HTERT RPE-1 (cell line): Measurements from ENCODE around the gene INTS14.

Experiments
- in situ Hi-C: fragments of 300-500 bp; cut with MboI; formaldehyde crosslinking; loops from 4 replicates; pipeline ENCODE4 v1.14.3; 2020; ENCODE audit warnings: low sequenced_read_pairs

Gene INTS14

GRCh38 chr15:65533057-65533756 lies 77.7 kb downstream of the INTS14 start:
- in situ Hi-C loops, result no loop called here

DNA sequence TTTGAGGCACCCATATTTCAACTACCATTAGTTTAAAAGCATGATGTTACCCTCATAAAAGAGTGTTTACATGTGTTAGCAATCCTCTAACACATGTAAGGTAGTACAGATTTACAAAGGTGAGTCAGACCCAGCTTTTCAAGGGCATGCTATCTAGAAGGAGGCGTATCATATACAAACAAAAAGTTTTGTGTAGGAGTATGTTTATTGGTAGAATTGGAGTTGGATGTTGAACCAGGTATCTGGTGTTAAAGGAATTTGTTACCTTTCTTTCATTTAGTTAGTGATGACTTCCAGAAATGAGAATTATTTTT lies 78.2 kb downstream of the INTS14 start:
- in situ Hi-C loops, result no loop called here

- in situ Hi-C loops, result no loop called here
These were observed 80.4 kb downstream of the INTS14 start, which contains the start of gene HACD3 for GRCh38 chr15:65530318-65531111. HACD3 (plus strand) TSS chr15:65530463; CDS start chr15:65530632, 169 bp downstream.

DNA sequence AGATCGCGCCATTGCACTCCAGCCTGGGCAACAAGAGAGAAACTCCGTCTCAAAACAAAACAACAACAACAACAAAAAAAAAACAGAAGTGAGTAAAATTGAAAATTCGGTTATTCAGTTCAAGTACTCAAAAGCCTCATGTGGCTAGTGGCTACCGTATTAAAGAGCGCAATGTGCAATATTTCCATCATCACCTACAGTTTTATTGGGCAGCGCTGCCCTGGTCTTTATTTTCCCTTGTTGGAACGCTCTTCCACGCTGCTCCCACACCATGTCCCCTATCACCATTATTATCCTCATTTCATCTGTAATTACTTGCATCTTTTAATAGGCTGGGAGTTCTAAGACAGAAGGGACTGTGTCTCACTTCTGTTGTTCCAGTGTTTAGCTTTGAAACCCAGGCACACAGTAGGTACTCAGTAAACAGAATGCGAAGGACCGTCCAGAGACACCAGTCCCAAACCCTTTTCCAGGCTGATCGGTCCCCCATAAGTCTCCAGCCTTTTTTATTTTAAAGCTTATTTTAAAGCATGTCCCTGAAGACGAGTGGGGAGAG lies 81.1 kb downstream of the INTS14 start:
- in situ Hi-C loops, result no loop called here
